PC-3 (cell line): ENCODE data around the gene CHRNB2. TPM values are rescaled to one million over a fixed set of nuclear protein-coding genes. Genes with fewer than 3 reads are reported as not detected.

Experiments
- ATAC-seq: fragments of 200-7000 bp; cut with Tn5 transposase; 2 replicates; pipeline ENCODE4 v1.9.1; 2020; ENCODE audit warnings: mild to moderate bottlenecking, moderate library complexity
- BruUV-seq: library from RNA; stranded (reverse); fragments of 400-500 nt; replicated peaks from 2 replicates; lab custom pipeline; 2021; lab: Mats Ljungman, UMichigan
- CTCF ChIA-PET: fragments of 300-600 bp; sonication (Branson Sonifier 250); formaldehyde crosslinking; loops from one replicate; lab custom pipeline; 2022; ENCODE audit warnings: antibody characterized with exemption; lab: Charles Lee
- POLR2A ChIA-PET: fragments of 300-600 bp; sonication (Branson Sonifier 250); formaldehyde crosslinking; loops from one replicate; lab custom pipeline; 2022; ENCODE audit warnings: antibody characterized with exemption; ENCODE audit not compliant: unreplicated experiment; lab: Charles Lee
- DNase-seq: peaks from one replicate; pipeline ENCODE4 v3.0.0-alpha.2; 2015
- H2AFZ ChIP-seq: fragments of 300-600 bp; sonication (generic); 2 replicates; pipeline ENCODE4 v1.6.0; 2016; ENCODE audit warnings: antibody characterized with exemption, low read length
- H3F3A ChIP-seq: fragments of 300-600 bp; sonication (generic); one replicate; pipeline ENCODE4 v1.6.0; 2017; ENCODE audit warnings: antibody characterized with exemption, low read length, control low read depth, mild to moderate bottlenecking; ENCODE audit not compliant: unreplicated experiment
- H3K27ac ChIP-seq: fragments of 300-600 bp; sonication (generic); 2 replicates; pipeline ENCODE4 v1.5.1; 2016; ENCODE audit warnings: mild to moderate bottlenecking, low read length
- H3K27me3 ChIP-seq: fragments of 300-600 bp; sonication (generic); 2 replicates; pipeline ENCODE4 v1.6.1; 2016; ENCODE audit warnings: low read length, mixed read lengths
- H3K36me3 ChIP-seq: fragments of 300-600 bp; sonication (generic); 2 replicates; pipeline ENCODE4 v1.6.1; 2016; ENCODE audit warnings: low read depth, mixed run types, low read length, mixed read lengths
- H3K4me1 ChIP-seq: fragments of 300-600 bp; sonication (generic); 2 replicates; pipeline ENCODE4 v1.5.1; 2016; ENCODE audit warnings: low read length; ENCODE audit not compliant: insufficient read depth
- H3K4me2 ChIP-seq: fragments of 300-600 bp; sonication (generic); 2 replicates; pipeline ENCODE4 v1.6.0; 2016; ENCODE audit warnings: low read length
- H3K4me3 ChIP-seq: fragments of 300-600 bp; sonication (generic); 2 replicates; pipeline ENCODE4 v1.5.1; 2016; ENCODE audit warnings: mild to moderate bottlenecking, low read length, mixed read lengths
- H3K79me2 ChIP-seq: fragments of 300-600 bp; sonication (generic); 2 replicates; pipeline ENCODE4 v1.6.1; 2017; ENCODE audit warnings: low read length, mixed read lengths
- H3K9ac ChIP-seq: fragments of 300-600 bp; sonication (generic); 2 replicates; pipeline ENCODE4 v1.6.0; 2016; ENCODE audit warnings: mild to moderate bottlenecking, low read length
- H3K9me2 ChIP-seq: fragments of 300-600 bp; sonication (generic); replicated peaks from 2 replicates; pipeline ENCODE4 v1.6.1; 2016; ENCODE audit warnings: mixed run types, low read length, mixed read lengths
- H3K9me3 ChIP-seq: fragments of 300-600 bp; sonication (generic); 2 replicates; pipeline ENCODE4 v1.6.1; 2016; ENCODE audit warnings: low read length, mixed read lengths
- H4K20me1 ChIP-seq: fragments of 300-600 bp; sonication (generic); 2 replicates; pipeline ENCODE4 v1.6.1; 2016; ENCODE audit warnings: low read length, mixed read lengths
- EZH2 ChIP-seq: fragments of 300-600 bp; sonication (generic); IDR thresholded peaks from one replicate; pipeline ENCODE4 v1.6.1; 2017; ENCODE audit warnings: antibody characterized with exemption, mild to moderate bottlenecking, low read length; ENCODE audit not compliant: unreplicated experiment
- EZH2phosphoT487 ChIP-seq: fragments of 300-600 bp; sonication (generic); IDR thresholded peaks from 2 replicates; pipeline ENCODE4 v1.6.1; 2018; ENCODE audit warnings: mild to moderate bottlenecking, antibody characterized with exemption, low read length, borderline replicate concordance
- intact Hi-C: fragments of 100-400 bp; cut with micrococcal nuclease; formaldehyde crosslinking; loops from 2 replicates; pipeline ENCODE4 v1.9.0; 2023
- total RNA-seq: library from RNA; depleted of rRNA; stranded (reverse); fragments of >200 nt; gene quantifications from 2 replicates; pipeline ENCODE4 v1.2.3, GENCODE V29; 2014
- TF ChIP-seq, protein P1 (sequence below): fragments of 300-600 bp; sonication (generic); conservative IDR thresholded peaks from 2 replicates; pipeline ENCODE4 v1.5.1; 2017; ENCODE audit warnings: antibody characterized with exemption, low read depth, mild to moderate bottlenecking, low read length

CHRNB2 gene
- total RNA-seq, 1 experiment from 2014 or later, result not detected

GRCh38 chr1:154571244-154571963, 3.8 kb downstream of the CHRNB2 start:
- H3K4me1 ChIP-seq, result no peaks in the 10 kb centered on the region
- no peak overlapping the region for H2AFZ ChIP-seq
- BruUV-seq, result no TSS peak
- no peak overlapping the region for H3K4me2 ChIP-seq
- CTCF ChIA-PET, result no interaction called here
- H3K9me3 ChIP-seq, result no peaks in the 10 kb centered on the region
- no peak overlapping the region for H3K9ac ChIP-seq
- no peaks in the 10 kb centered on the region for H4K20me1 ChIP-seq
- POLR2A ChIA-PET, result no interaction called here
- H3K27ac ChIP-seq, result no peak overlapping the region
- no peaks in the 10 kb centered on the region for H3F3A ChIP-seq
- intact Hi-C loops, result no loop called here
- ATAC-seq, result no peak
- no peaks in the 10 kb centered on the region; the same call in 1 of the 2 replicates for H3K9me2 ChIP-seq
- no peak for DNase-seq
- no peaks in the 10 kb centered on the region for H3K79me2 ChIP-seq
- peaks cover 13% of the 10 kb centered on the region for H3K27me3 ChIP-seq
- no peak overlapping the region for H3K4me3 ChIP-seq
- H3K36me3 ChIP-seq, result no peaks in the 10 kb centered on the region
- no peak for TF ChIP-seq EZH2
- TF ChIP-seq, protein P1, sequence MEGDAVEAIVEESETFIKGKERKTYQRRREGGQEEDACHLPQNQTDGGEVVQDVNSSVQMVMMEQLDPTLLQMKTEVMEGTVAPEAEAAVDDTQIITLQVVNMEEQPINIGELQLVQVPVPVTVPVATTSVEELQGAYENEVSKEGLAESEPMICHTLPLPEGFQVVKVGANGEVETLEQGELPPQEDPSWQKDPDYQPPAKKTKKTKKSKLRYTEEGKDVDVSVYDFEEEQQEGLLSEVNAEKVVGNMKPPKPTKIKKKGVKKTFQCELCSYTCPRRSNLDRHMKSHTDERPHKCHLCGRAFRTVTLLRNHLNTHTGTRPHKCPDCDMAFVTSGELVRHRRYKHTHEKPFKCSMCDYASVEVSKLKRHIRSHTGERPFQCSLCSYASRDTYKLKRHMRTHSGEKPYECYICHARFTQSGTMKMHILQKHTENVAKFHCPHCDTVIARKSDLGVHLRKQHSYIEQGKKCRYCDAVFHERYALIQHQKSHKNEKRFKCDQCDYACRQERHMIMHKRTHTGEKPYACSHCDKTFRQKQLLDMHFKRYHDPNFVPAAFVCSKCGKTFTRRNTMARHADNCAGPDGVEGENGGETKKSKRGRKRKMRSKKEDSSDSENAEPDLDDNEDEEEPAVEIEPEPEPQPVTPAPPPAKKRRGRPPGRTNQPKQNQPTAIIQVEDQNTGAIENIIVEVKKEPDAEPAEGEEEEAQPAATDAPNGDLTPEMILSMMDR, result no peak
- TF ChIP-seq EZH2phosphoT487, result no peak

GRCh38 chr1:154571964-154572288, 4.3 kb downstream of the CHRNB2 start:
- Histone ChIP-seq H2AFZ (no peak overlapping the region), H3F3A (no peaks in the 10 kb centered on the region), H3K4me3 (no peak overlapping the region), H3K27me3 (peaks cover 8% of the 10 kb centered on the region), H4K20me1 (no peaks in the 10 kb centered on the region), H3K4me2 (no peak overlapping the region), H3K27ac (no peak overlapping the region), H3K36me3 (no peaks in the 10 kb centered on the region), H3K9ac (no peak overlapping the region), H3K9me2 (no peaks in the 10 kb centered on the region), H3K9me3 (no peaks in the 10 kb centered on the region), H3K79me2 (no peaks in the 10 kb centered on the region), H3K4me1 (no peaks in the 10 kb centered on the region)
- DNase-seq (no peak), ATAC-seq (no peak)
- no peak for TF ChIP-seq EZH2
- no peak for TF ChIP-seq EZH2phosphoT487
- TF ChIP-seq, protein P1, result no peak
- POLR2A ChIA-PET, result no interaction called here
- CTCF ChIA-PET, result no interaction called here
- intact Hi-C loops, result no loop called here
- BruUV-seq, result no TSS peak

- POLR2A ChIA-PET, result no interaction called here
- Histone ChIP-seq H3K27me3 (peaks cover under 1% of the 10 kb centered on the region), H3K27ac (no peak overlapping the region), H4K20me1 (no peaks in the 10 kb centered on the region), H3K4me1 (no peaks in the 10 kb centered on the region), H3K9ac (no peak overlapping the region), H3K4me3 (no peak overlapping the region), H3K4me2 (no peak overlapping the region), H3K9me2 (no peaks in the 10 kb centered on the region), H3K9me3 (no peaks in the 10 kb centered on the region), H3F3A (no peaks in the 10 kb centered on the region), H3K79me2 (no peaks in the 10 kb centered on the region), H2AFZ (no peak overlapping the region), H3K36me3 (no peaks in the 10 kb centered on the region)
- intact Hi-C loops, result no loop called here
- TF ChIP-seq EZH2 (no peak), EZH2phosphoT487 (no peak)
- TF ChIP-seq, protein P1, result no peak
- BruUV-seq, result no TSS peak
- DNase-seq (no peak), ATAC-seq (no peak)
- CTCF ChIA-PET, result no interaction called here
These were observed 5.0 kb downstream of the CHRNB2 start for GRCh38 chr1:154572468-154573167.
